ENCODE data around the gene COPE.

DNA sequence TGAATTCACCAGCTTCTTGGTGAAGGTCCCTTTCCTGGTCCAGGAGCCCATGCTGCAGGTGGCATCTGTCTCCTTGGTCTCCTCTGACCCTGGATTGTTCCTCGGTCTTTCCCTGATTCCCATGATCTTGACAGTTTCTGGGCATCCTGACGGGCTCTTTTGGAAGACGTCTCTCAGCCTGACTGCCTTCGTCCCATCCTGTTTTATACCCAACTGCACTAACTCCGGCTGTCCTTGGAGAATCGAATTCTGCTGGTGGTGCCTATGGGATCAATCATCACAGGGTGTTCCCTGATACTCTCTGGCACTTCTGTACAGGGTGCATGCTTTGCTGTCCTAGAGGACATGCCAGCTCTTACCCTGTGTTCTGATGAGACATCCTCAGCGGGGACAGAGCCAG, 42.3 kb downstream of the COPE start:
- TF ChIP-seq, protein P1, sequence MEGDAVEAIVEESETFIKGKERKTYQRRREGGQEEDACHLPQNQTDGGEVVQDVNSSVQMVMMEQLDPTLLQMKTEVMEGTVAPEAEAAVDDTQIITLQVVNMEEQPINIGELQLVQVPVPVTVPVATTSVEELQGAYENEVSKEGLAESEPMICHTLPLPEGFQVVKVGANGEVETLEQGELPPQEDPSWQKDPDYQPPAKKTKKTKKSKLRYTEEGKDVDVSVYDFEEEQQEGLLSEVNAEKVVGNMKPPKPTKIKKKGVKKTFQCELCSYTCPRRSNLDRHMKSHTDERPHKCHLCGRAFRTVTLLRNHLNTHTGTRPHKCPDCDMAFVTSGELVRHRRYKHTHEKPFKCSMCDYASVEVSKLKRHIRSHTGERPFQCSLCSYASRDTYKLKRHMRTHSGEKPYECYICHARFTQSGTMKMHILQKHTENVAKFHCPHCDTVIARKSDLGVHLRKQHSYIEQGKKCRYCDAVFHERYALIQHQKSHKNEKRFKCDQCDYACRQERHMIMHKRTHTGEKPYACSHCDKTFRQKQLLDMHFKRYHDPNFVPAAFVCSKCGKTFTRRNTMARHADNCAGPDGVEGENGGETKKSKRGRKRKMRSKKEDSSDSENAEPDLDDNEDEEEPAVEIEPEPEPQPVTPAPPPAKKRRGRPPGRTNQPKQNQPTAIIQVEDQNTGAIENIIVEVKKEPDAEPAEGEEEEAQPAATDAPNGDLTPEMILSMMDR (IDR thresholded peaks at IDR 0.05), result no peak
- TF ChIP-seq POLR2A (IDR thresholded peaks at IDR 0.05), result no peak
- TF ChIP-seq POLR2AphosphoS5 (IDR thresholded peaks at IDR 0.05), result no peak
- no peak for TF ChIP-seq EP300 (IDR thresholded peaks at IDR 0.05)

Data from suprapubic skin (tissue), 4 donors.